Measurements from ENCODE around the gene ZNF615. TPM values are rescaled to one million over a fixed set of nuclear protein-coding genes. Genes with fewer than 3 reads are reported as not detected.
"Not testable (repeated sequence)": the region's sequence is repeated elsewhere in the genome, so short reads cannot be mapped to it uniquely, and the experiment has no call there.

The ZNF615 gene
- total RNA-seq, result 1 to 10 TPM; 8.4 to 8.5 TPM

- peak; percentile 86 for DNase-seq
- Mint-ChIP-seq H3K36me3 (peaks cover 80% of the 10 kb centered on the region), H3K27me3 (no peaks in the 10 kb centered on the region), H3K9me3 (peaks cover 41% of the 10 kb centered on the region), H3K4me3 (peak within 1 kb of the TSS; percentile 89), H3K27ac (peak within 1 kb of the TSS; percentile 98), H3K4me1 (peaks cover 8% of the 10 kb centered on the region)
These were observed at the start of gene ZNF615 for GRCh38 chr19:52007806-52008557. ZNF615 (minus strand) TSS chr19:52008211; CDS start chr19:52003711, 4,500 bp downstream.

- not testable (repeated sequence) for H3K4me3 Mint-ChIP-seq, H3K4me1 Mint-ChIP-seq, DNase-seq, H3K27ac Mint-ChIP-seq, H3K27me3 Mint-ChIP-seq
- Mint-ChIP-seq H3K36me3 (peaks cover 89% of the 10 kb centered on the region), H3K9me3 (peaks cover 72% of the 10 kb centered on the region)
These were observed 48.5 kb upstream of the ZNF615 start for GRCh38 chr19:52056480-52056879.

- peaks cover 59% of the 10 kb centered on the region for H3K9me3 Mint-ChIP-seq
- H3K4me3 Mint-ChIP-seq, DNase-seq, H3K27me3 Mint-ChIP-seq, H3K27ac Mint-ChIP-seq: not testable (repeated sequence)
- H3K4me1 Mint-ChIP-seq, result peaks cover 18% of the 10 kb centered on the region
- peaks cover 88% of the 10 kb centered on the region for H3K36me3 Mint-ChIP-seq
These were observed 43.7 kb upstream of the ZNF615 start for GRCh38 chr19:52051736-52052135.

- Mint-ChIP-seq H3K9me3 (peaks cover 53% of the 10 kb centered on the region), H3K27ac (peak within 1 kb of the TSS; percentile 100), H3K36me3 (peaks cover 90% of the 10 kb centered on the region), H3K27me3 (peaks cover 6% of the 10 kb centered on the region), H3K4me3 (peak within 1 kb of the TSS; percentile 99), H3K4me1 (peaks cover 19% of the 10 kb centered on the region)
- DNase-seq, result peak; percentile 81
These were observed 40.8 kb upstream of the ZNF615 start, which contains the start of gene ZNF432 for GRCh38 chr19:52048555-52049501. ZNF432 (minus strand) TSS chr19:52048838; CDS start chr19:52046868, 1,970 bp downstream.

- no peak for DNase-seq
- H3K27ac Mint-ChIP-seq, result no peak overlapping the region
- H3K36me3 Mint-ChIP-seq, result peaks cover 95% of the 10 kb centered on the region
- no peaks in the 10 kb centered on the region for H3K4me1 Mint-ChIP-seq
- H3K4me3 Mint-ChIP-seq, result no peak overlapping the region
- peaks cover 57% of the 10 kb centered on the region for H3K9me3 Mint-ChIP-seq
- H3K27me3 Mint-ChIP-seq, result no peaks in the 10 kb centered on the region
These were observed 31.2 kb upstream of the ZNF615 start for GRCh38 chr19:52039169-52039568.

- Mint-ChIP-seq H3K27ac (no peak overlapping the region), H3K36me3 (peaks cover 88% of the 10 kb centered on the region), H3K4me3 (no peak overlapping the region), H3K9me3 (peaks cover 54% of the 10 kb centered on the region), H3K27me3 (no peaks in the 10 kb centered on the region), H3K4me1 (no peaks in the 10 kb centered on the region)
- no peak for DNase-seq
These were observed 26.2 kb upstream of the ZNF615 start for GRCh38 chr19:52034051-52034728.

GRCh38 chr19:52028780-52029123 lies 20.7 kb upstream of the ZNF615 start:
- H3K9me3 Mint-ChIP-seq, result peaks cover 50% of the 10 kb centered on the region
- peaks cover 10% of the 10 kb centered on the region for H3K4me1 Mint-ChIP-seq
- H3K27ac Mint-ChIP-seq, result peak overlapping the region; percentile 91
- H3K4me3 Mint-ChIP-seq, result peak overlapping the region; percentile 95
- H3K27me3 Mint-ChIP-seq, result no peaks in the 10 kb centered on the region
- H3K36me3 Mint-ChIP-seq, result peaks cover 83% of the 10 kb centered on the region
- no peak for DNase-seq

- H3K27me3 Mint-ChIP-seq, result no peaks in the 10 kb centered on the region
- peak within 1 kb of the TSS; percentile 91 for H3K27ac Mint-ChIP-seq
- H3K36me3 Mint-ChIP-seq, result peaks cover 83% of the 10 kb centered on the region
- H3K4me3 Mint-ChIP-seq, result peak within 1 kb of the TSS; percentile 95
- peaks cover 10% of the 10 kb centered on the region for H3K4me1 Mint-ChIP-seq
- peaks cover 48% of the 10 kb centered on the region for H3K9me3 Mint-ChIP-seq
- peak; percentile 86 for DNase-seq
These were observed 20.2 kb upstream of the ZNF615 start, which contains the start of gene ZNF614 for GRCh38 chr19:52028027-52028779. ZNF614 (minus strand) TSS chr19:52028379; CDS start chr19:52025745, 2,634 bp downstream.

GRCh38 chr19:52026255-52026990 lies 18.4 kb upstream of the ZNF615 start:
- not testable (repeated sequence) for H3K27ac Mint-ChIP-seq, H3K27me3 Mint-ChIP-seq, DNase-seq
- H3K4me3 Mint-ChIP-seq, result peak overlapping the region; percentile 95
- H3K9me3 Mint-ChIP-seq, result peaks cover 51% of the 10 kb centered on the region
- peaks cover 10% of the 10 kb centered on the region for H3K4me1 Mint-ChIP-seq
- H3K36me3 Mint-ChIP-seq, result peaks cover 87% of the 10 kb centered on the region

- peaks cover 57% of the 10 kb centered on the region for H3K9me3 Mint-ChIP-seq
- not testable (repeated sequence) for H3K4me3 Mint-ChIP-seq, H3K27ac Mint-ChIP-seq, DNase-seq, H3K27me3 Mint-ChIP-seq
- peaks cover 89% of the 10 kb centered on the region for H3K36me3 Mint-ChIP-seq
- peaks cover 12% of the 10 kb centered on the region for H3K4me1 Mint-ChIP-seq
These were observed 16.5 kb upstream of the ZNF615 start for GRCh38 chr19:52024478-52024877.

GRCh38 chr19:52022193-52022592 lies 14.2 kb upstream of the ZNF615 start:
- H3K36me3 Mint-ChIP-seq, result peaks cover 97% of the 10 kb centered on the region
- peaks cover 67% of the 10 kb centered on the region for H3K9me3 Mint-ChIP-seq
- no peak overlapping the region for H3K4me3 Mint-ChIP-seq
- H3K27ac Mint-ChIP-seq, result no peak overlapping the region
- no peak for DNase-seq
- no peaks in the 10 kb centered on the region for H3K27me3 Mint-ChIP-seq
- H3K4me1 Mint-ChIP-seq, result peaks cover 10% of the 10 kb centered on the region

GRCh38 chr19:52020506-52020905 lies 12.5 kb upstream of the ZNF615 start:
- H3K4me1 Mint-ChIP-seq, result peaks cover 2% of the 10 kb centered on the region
- peaks cover 97% of the 10 kb centered on the region for H3K36me3 Mint-ChIP-seq
- DNase-seq, result no peak
- H3K27me3 Mint-ChIP-seq, result no peaks in the 10 kb centered on the region
- H3K27ac Mint-ChIP-seq, result no peak overlapping the region
- no peak overlapping the region for H3K4me3 Mint-ChIP-seq
- H3K9me3 Mint-ChIP-seq, result peaks cover 70% of the 10 kb centered on the region

- Mint-ChIP-seq H3K9me3 (peaks cover 37% of the 10 kb centered on the region), H3K27ac (no peak overlapping the region), H3K4me3 (no peak overlapping the region), H3K4me1 (peaks cover 8% of the 10 kb centered on the region), H3K36me3 (peaks cover 80% of the 10 kb centered on the region), H3K27me3 (no peaks in the 10 kb centered on the region)
- no peak for DNase-seq
These were observed 2.7 kb upstream of the ZNF615 start for GRCh38 chr19:52010674-52011073.

- Mint-ChIP-seq H3K4me1 (peaks cover 8% of the 10 kb centered on the region), H3K27ac (peak overlapping the region; percentile 98), H3K4me3 (peak overlapping the region; percentile 89), H3K9me3 (peaks cover 39% of the 10 kb centered on the region), H3K27me3 (no peaks in the 10 kb centered on the region), H3K36me3 (peaks cover 79% of the 10 kb centered on the region)
- peak; percentile 11 for DNase-seq
These were observed 583 bp downstream of the ZNF615 start for GRCh38 chr19:52007451-52007805.
